Putamen (tissue), 1 donor: Measurements from ENCODE around the gene HOXD1.

ENCODE experiments used
- DNase-seq: peaks from one replicate; pipeline ENCODE4 v3.0.0-alpha.2; 2016; ENCODE audit warnings: low spot score

Gene HOXD1

GRCh38 chr2:176165370-176166050 lies 23.0 kb upstream of the HOXD1 start:
- no peak for DNase-seq

DNA sequence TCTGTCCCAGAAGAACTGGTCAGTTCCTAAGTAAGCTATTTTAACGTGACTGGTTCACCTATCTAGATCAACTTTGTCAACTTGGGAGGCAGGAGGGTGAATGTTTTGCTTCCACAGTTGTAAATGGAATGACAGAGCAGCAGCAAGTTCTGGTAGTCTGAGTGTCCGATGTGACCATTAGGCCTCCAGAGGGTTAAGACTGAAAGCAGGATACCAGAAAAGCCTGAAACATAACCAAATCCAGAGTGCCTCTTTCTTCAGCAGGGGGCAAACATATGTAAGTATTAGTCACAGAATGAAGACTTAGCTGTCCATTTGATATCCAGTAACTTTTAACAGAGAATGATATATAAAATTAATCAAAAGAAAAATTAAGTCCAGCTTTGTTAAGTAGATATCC lies 22.2 kb upstream of the HOXD1 start:
- no peak for DNase-seq

DNA sequence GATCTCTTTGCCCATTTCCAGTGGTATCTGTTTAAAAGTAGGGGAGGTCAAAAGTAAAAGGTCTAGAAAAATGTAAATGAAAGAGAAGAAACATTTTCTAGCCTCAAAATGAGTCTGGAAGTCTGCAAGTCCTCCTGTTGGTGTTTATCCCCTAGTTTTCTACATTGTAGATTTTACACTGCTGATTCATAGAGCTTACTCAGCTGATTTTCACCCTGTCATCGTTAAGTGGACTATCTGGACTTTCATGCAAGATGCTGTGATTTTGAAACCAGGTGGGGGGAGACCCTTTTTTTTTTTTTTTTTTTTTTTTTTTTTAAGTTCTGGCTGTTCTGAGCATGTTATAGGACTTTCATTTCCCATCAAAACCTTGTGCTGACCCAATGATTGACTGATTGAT lies 21.1 kb upstream of the HOXD1 start:
- no peak for DNase-seq

DNA sequence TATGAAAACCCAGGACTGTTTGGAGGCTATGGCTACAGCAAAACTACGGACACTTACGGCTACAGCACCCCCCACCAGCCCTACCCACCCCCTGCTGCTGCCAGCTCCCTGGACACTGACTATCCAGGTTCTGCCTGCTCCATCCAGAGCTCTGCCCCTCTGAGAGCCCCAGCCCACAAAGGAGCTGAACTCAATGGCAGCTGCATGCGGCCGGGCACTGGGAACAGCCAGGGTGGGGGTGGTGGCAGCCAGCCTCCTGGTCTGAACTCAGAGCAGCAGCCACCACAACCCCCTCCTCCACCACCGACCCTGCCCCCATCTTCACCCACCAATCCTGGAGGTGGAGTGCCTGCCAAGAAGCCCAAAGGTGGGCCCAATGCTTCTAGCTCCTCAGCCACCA lies 19.3 kb upstream of the HOXD1 start:
- DNase-seq = no peak

GRCh38 chr2:176169711-176170110 lies 18.8 kb upstream of the HOXD1 start:
- no peak for DNase-seq

DNA sequence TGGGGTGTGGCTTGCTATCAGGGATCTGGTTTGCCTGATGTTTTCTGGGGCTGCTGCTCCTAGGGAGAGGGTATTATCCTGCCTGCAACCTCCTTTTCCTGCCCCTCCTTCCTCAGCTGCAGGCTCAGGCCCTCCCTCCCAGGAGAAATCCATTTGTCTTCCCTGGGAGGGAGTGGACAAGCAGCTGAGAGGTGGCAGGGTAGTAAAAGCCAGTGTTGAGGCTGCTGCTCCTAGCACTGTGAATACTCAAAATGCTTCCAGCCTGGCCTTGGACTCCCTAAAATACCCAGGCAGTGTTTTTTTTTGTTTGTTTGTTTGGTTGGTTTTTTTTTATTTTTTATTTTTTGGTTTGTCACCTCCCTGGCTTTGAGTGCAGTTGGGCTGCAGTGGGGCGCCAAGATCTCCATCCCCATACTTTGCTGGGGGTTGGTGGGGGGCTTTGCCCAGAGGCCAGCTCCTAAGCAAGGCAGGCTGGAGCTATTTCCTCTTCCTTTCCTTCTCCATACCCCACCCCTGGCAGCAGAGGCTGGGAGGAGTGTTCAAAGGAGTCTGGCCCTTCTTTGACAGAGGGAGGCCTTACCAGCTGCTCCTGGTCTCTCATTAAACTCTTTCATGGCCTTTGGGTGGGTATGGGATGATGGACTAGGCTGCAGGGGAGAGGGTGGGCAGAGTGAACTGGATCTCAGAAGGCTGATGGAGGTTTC lies 17.7 kb upstream of the HOXD1 start:
- DNase-seq = no peak

DNA sequence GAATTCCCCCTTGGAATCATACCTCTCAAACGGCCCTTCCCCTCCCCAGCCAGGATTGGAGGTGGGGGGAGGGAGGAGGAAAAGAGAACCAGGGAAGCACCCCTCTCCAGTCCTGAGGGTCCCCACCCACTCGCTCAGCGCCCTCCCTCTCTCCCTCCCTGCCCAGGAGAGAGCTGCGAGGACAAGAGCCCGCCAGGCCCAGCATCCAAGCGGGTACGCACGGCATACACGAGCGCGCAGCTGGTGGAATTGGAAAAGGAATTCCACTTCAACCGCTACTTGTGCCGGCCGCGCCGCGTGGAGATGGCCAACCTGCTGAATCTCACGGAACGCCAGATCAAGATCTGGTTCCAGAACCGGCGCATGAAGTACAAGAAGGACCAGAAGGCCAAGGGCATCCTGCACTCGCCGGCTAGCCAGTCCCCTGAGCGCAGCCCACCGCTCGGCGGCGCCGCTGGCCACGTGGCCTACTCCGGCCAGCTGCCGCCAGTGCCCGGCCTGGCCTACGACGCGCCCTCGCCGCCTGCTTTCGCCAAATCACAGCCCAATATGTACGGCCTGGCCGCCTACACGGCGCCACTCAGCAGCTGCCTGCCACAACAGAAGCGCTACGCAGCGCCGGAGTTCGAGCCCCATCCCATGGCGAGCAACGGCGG lies 17.0 kb upstream of the HOXD1 start:
- no peak for DNase-seq

- DNase-seq = no peak
Measured at GRCh38 chr2:176172007-176172894, 16.2 kb upstream of the HOXD1 start.

GRCh38 chr2:176172895-176173566 lies 15.4 kb upstream of the HOXD1 start:
- DNase-seq = no peak

GRCh38 chr2:176173567-176174381 lies 14.7 kb upstream of the HOXD1 start:
- DNase-seq = no peak

- DNase-seq = peak; percentile 33
Measured at GRCh38 chr2:176174382-176174823, 14.1 kb upstream of the HOXD1 start.

DNA sequence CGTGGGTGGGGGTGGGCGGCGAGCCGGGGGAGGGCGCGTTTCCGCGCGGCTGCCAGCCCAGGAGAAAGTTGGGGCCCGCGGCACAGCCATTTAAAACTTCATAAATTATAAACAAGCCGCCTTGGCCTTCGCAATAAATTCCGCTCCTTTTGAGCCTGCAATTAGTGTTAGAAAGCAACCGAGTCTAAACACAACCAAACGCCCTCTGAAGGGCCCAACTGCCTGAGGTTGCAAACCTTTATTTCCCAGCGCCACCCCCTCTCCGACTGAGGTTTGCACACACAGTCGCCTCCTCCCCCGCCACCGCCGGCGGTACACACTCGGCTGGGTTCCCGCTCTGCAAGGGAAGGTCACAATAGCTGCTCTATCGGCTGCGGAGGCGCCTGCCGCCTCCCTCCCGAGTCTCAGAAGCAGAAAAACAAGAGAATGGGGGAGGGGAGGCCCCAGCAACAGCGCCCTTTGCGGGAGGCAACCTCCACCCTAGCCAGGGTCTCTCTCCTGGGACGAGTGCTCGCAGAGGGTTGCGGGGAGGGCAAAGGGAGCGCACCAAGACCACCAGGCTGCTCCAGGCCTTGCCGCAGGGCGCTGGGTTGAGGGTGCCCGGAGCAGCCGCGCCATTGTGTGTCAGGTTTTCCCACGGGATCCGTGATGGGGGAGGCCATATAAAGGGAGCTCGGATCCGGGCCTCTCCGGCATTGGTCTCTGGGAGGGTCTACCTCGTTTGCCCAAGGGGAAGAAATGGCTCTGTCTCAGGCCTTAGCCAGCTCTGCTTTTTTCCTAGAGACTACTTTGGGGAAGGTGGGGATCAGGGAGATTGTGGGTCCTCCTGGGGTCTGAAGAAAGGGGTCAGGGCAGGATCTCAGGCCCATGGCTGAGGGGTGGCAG lies 13.4 kb upstream of the HOXD1 start:
- peak; percentile 87 for DNase-seq

DNA sequence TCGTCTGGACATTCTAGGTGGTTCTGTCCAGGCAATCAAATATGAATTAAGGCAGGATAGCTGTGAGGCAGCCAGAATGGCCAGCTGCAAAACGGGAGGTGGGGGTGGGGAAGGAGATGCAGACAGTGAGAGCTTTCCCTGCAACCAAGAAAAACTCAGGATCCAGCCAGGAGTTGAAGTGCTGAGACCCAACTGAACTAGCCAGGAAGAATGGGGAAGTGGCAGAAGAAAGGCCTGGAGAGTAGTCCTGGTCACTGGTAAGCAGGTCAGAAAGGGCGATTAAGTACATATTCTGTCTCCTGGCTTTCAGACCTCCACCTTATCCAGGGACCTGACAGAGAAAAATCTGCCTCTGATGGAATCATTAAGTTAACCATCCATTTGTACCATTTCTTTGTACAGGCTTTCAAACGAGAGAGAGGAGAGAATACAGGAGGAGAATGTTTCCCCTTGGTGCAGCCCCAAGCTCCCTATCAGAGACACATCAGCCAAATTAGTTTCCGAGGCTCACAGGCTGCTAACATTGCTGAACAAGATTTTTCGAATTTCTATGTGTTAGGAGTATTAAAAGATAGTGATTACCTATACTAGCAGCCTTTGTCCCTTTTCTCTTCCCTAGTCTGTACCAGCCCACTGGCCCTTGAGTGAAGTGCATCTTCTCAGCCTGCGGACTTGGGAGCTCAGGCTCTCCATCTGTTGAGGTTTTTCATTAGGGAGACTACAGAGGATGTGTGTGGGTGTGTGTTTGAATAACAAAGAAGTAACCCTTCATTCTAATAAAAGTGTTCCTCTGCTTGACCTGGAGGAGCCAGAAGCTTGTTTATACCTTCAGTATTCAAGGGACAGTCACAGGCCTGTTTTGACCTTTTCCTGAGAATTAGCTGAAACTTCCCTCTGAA lies 12.5 kb upstream of the HOXD1 start:
- DNase-seq = peak; percentile 45

- DNase-seq = no peak
Measured at GRCh38 chr2:176177580-176178037, 10.9 kb upstream of the HOXD1 start.

DNA sequence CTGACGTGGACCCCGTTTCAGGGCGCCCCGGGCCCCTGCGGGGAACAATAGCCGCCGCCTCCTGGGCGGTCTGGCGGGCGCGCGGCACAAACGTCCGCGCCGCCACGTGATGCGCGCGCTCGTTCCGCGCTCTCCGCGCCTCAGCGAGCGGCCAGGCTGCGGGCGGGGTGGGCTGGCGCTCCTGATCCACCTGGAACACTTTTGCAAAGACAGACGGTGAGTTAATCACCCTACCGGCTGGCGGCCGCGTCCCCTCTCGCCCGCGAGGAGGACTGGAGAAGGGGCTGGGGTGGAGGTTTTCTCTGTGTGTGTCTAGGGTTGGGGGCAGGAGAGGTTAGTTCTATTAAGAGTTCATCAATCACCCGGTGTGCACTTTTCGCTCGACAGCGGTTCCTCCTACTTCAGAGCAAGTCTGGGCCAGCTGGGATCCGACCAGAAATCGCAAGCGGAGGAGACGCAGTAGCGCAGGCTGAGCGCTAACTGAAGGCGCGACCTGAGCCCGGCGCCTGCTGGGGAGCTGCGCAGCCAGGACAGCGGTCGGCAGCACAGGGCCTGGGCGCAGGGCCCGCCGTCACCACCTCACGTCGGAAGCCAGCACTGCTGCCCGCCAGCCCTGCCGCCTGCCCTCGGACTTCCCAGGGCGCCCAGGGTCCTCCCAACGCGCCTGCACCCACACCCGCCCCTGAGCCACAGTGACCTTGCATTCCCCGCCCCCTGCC lies 10.3 kb upstream of the HOXD1 start:
- DNase-seq = no peak

GRCh38 chr2:176178757-176179295 lies 9.6 kb upstream of the HOXD1 start:
- DNase-seq = no peak

- no peak for DNase-seq
Measured at GRCh38 chr2:176181551-176181950, 6.9 kb upstream of the HOXD1 start.

DNA sequence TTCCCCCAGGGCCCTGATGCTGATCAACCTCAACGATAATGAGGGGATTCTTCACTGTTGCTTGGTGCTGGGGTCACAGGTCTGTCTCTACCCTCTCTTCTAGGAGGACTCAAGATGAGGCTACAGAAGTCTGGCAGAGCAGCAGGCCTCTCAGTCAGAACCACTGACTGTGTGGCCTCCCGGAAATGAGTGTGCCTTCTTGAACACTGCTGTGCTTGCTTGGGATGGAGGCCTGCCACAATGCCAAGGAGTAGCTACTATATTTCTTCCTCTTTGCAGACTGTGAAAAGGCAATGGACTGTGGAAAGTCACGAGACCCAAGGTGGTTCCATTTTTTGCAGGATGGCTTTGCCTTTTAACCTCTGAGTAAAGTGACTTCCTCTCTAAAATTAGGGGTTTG lies 5.8 kb upstream of the HOXD1 start:
- no peak for DNase-seq
